Stimulated activated CD4-positive, alpha-beta T cell treated with anti-CD3 and anti-CD28 coated beads, Interleukin-4, amount 100 ng/mL, for 1 hour (primary cell): ENCODE measurements around the gene SPHKAP.
"Not testable (repeated sequence)": the region's sequence is repeated elsewhere in the genome, so short reads cannot be mapped to it uniquely, and the experiment has no call there.

Experiments
- DNase-seq: peaks from one replicate; pipeline ENCODE4 v3.0.0-alpha.2; 2020

Gene SPHKAP, protein sequence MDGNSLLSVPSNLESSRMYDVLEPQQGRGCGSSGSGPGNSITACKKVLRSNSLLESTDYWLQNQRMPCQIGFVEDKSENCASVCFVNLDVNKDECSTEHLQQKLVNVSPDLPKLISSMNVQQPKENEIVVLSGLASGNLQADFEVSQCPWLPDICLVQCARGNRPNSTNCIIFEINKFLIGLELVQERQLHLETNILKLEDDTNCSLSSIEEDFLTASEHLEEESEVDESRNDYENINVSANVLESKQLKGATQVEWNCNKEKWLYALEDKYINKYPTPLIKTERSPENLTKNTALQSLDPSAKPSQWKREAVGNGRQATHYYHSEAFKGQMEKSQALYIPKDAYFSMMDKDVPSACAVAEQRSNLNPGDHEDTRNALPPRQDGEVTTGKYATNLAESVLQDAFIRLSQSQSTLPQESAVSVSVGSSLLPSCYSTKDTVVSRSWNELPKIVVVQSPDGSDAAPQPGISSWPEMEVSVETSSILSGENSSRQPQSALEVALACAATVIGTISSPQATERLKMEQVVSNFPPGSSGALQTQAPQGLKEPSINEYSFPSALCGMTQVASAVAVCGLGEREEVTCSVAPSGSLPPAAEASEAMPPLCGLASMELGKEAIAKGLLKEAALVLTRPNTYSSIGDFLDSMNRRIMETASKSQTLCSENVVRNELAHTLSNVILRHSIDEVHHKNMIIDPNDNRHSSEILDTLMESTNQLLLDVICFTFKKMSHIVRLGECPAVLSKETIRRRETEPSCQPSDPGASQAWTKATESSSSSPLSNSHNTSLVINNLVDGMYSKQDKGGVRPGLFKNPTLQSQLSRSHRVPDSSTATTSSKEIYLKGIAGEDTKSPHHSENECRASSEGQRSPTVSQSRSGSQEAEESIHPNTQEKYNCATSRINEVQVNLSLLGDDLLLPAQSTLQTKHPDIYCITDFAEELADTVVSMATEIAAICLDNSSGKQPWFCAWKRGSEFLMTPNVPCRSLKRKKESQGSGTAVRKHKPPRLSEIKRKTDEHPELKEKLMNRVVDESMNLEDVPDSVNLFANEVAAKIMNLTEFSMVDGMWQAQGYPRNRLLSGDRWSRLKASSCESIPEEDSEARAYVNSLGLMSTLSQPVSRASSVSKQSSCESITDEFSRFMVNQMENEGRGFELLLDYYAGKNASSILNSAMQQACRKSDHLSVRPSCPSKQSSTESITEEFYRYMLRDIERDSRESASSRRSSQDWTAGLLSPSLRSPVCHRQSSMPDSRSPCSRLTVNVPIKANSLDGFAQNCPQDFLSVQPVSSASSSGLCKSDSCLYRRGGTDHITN (N-terminal part only)

DNA sequence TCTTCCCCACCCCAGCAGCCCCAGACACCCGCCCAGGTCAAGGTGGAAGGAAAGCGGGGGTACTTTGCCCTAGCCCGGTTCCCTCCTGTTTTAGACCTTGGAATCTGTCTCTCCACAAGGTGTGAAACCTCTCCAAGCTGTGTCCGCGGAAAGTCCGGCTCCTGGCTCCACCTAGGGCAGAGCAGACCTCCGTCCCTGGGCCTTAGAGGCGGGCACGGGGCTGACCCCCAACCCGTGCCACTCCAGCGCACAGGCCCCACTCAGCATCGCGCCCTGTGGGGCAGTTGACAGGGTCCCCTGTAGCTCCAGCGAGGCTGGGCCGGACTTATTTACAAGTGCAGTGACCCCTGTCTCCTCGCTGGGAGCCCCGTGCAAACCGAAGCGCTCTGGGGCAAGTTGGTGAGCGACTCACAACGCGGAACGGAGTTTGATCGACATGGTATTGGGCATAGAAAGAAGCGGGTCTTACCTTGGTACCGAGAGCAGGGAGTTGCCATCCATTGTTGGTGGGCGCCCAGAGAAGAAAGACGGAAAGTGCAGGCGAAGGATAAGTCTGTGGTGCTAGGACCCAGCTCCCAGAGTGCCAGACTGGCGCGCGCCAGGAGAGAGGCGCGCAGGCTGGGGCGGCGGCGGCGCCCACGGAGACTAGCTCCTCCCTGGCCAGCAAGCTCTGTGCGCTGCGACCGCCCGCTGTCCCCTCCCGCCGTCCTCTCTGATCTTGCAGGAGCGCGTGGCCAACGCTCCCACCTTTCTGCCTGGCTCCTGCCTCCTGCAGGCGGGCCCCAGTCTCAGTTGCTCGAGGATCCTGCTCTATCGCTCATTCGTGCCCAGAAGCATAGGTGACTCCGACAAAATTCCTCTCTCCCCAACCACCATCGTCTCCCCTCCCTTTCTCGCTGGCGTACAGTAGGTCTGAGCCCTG lies at the start of gene SPHKAP:
TSS of gene SPHKAP (minus strand) at position 590 of the 922 bp plus-strand sequence. CDS start at position 501, 89 bp downstream.
- DNase-seq = no peak

DNA sequence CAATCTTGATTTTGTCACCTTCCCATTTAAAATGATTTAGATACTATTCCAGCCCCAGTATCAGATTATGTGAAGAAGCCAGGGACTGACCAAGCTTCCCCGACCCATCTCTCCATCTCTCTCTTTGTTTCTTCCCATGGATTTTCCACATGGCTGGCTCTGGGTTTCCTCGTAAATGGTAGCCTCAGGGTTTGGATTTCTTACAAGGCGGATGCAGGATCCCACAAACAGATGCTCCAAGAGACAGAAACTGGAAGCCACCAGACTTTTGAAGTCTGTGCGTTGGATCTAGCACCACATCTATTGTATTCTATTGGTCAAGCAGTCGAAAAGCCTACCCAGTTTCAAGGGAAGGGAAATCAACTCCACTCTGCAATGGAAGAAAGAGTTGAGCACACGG lies 46.0 kb upstream of the SPHKAP start:
- DNase-seq = no peak

GRCh38 chr2:228224410-228224809 lies 42.9 kb upstream of the SPHKAP start:
- DNase-seq = no peak

DNA sequence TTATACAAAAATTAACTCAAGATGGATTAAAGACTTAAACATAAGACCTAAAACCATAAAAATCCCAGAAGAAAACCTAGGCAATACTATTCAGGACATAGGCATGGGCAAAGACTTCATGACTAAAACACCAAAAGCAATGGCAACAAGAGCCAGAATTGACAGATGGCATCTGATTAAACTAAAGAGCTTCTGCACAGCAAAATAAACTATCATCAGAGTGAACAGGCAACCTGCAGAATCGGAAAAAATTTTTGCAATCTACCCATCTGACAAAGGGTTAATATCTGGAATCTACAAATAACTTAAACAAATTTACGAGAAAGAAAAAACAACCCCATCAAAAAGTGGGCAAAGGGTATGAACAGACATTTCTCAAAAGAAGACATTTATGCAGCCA lies 37.1 kb upstream of the SPHKAP start:
- DNase-seq = not testable (repeated sequence)

DNA sequence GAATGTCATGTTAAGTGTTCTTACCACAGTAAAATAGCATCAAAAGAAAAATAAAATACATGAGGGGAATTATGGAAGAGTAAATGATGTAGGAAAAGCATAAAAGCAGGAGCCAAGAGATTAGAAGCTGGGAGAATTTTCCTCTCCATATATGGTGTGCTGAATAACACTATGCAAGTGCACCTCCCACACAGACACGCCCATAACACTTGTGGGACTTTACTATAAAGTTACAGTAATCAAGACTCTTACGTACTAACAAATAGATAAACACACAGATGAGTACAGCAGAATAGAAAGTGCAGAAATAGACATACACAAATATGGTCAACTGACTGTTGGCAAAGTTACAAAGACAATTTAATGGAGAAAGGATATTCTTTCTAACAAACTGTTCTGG lies 16.0 kb upstream of the SPHKAP start:
- no peak for DNase-seq

GRCh38 chr2:228180181-228181097 lies 1.0 kb downstream of the SPHKAP start:
- DNase-seq = no peak

DNA sequence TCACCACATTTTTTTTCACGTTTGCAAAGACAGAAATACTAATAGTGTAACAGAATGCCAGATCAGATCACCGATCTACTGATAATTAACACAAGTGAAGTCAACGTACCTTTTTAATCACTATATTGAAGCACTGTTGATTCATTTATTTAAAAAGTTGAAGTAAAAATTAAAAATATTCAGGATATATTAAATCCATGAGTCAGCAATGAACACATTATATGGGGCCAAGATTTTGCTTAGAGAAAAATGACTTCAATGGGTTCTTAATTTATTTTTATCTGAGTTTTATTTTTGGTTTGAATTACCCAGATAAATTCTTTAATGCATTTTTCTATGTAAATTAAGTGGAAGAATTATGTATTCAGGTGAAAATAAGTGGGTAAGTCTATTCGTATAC lies 14.2 kb downstream of the SPHKAP start:
- DNase-seq = no peak

DNA sequence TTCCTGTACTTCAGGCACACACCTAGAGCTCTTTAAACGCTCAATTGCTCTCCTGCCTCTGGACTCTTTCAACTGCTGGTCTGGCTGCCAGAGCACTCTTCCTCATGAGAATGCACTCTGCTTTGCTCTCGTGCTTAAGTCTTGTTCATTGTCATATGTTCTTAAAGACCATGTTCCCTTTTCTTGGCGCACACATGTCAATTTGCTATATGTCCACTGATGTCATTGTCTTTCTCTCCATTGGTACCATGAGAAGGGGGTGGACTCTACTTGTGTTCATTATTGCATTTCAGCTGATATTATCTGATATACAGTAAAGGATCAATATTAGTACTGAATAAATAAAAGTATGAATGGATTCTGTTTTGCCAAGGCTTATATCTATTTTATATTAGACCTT lies 16.8 kb downstream of the SPHKAP start:
- no peak for DNase-seq

DNA sequence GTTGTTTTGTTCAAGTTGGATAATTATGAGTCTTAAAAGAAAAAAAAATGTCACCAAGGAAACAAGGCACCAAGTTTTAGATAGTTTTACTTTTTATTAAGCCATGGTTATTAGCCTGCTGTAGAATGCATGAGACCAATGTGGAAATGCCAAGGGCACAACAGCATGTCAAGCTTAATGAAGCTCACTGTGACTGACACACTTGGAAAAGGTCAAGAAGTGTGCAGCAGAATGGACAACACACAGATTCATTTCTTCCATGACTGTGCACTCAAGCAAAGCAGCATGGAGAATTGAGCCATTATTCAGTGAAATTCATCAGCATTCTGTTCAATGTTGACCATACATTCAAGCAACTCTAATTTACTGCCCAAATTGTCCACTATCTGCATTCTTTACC lies 23.6 kb downstream of the SPHKAP start:
- no peak for DNase-seq

DNA sequence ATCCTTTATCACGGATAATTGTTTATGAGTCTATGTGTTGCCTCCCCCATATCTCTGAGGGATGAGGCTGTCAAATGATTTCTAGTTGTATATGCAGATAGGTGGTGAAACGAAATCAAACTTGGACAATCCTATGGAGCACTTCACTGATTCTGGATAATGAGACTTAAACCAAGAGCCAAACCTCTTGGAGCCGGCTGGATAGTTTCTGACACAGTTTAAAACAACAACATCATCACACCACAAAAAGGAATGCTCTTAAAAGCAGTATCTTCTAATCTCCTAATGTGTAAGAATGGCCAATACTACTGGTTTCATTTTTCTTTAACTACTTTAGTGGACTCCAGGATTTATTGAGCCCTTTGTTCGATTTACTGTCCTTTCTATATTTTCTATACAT lies 36.5 kb downstream of the SPHKAP start:
- no peak for DNase-seq

DNA sequence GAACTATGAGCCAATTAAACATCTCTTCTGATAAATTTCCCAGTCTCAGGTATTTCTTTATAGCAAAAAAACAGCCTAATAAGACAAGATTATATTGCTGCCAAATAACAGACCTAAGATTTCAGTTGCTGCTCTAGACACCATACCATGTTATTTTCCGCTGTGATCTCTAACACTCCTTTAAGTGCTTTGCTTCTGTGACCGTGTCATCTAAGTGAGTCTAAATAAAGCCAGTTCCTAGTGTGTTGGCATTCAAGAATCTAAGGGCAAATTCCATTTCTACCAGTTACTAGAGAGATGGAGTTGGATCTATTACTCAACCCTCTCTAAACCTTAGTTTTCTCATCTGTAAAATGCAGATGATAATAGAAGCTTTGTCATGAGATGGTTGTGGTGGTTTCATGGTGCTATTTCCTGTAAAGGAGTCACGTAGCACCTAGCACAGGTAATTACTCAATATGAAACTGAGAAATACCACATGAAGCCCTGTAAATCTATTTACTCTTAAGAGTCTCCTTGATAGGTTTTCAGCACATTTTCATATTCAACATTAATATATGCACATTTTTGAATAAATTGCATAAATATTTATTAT lies 40.5 kb downstream of the SPHKAP start:
- DNase-seq = no peak

DNA sequence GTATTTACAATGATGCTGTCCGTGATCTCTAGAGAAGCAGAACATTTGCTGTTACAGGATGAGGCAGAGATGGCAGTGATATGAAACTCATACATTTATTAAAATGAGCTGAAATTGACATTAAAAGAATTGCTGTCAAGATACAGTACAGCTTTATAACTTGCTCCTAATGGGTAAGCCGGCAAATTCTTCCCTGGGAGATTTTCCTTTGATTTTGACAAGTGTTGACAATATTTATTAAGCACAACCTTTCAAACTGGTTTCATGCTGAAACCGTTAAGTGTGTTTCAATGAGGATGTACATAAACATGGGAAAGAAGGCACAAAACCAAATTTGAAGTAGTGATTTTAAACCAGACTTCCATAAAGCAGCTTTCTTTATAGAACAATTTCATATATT lies 45.5 kb downstream of the SPHKAP start:
- DNase-seq = no peak

GRCh38 chr2:228135300-228135699 lies 46.2 kb downstream of the SPHKAP start:
- DNase-seq = no peak

DNA sequence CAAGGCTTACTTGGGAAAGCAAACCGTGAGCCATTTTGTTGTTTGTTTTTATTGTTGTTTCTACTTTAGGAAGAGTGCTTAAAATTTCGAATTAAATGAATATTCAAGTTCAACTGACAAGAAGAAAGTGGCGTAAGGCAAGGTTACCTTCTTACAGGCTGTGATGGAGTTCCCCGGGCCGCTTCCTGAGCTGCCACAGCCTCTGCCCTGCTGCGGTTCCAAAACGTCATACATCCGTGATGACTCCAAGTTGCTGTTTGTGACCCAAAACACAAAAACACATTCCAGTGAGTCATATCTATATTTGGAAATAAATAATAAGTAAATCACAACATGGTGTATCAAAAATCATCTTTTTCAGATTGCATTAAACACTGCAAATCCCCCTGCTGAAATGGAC lies 49.7 kb downstream of the SPHKAP start:
- DNase-seq = no peak

- no peak for DNase-seq
These were observed 55.1 kb downstream of the SPHKAP start for GRCh38 chr2:228126401-228126800.

- no peak for DNase-seq
These were observed 62.5 kb downstream of the SPHKAP start for GRCh38 chr2:228118940-228119339.

GRCh38 chr2:228107846-228108245 lies 73.6 kb downstream of the SPHKAP start:
- no peak for DNase-seq

GRCh38 chr2:228105526-228106250 lies 75.8 kb downstream of the SPHKAP start:
- no peak for DNase-seq

DNA sequence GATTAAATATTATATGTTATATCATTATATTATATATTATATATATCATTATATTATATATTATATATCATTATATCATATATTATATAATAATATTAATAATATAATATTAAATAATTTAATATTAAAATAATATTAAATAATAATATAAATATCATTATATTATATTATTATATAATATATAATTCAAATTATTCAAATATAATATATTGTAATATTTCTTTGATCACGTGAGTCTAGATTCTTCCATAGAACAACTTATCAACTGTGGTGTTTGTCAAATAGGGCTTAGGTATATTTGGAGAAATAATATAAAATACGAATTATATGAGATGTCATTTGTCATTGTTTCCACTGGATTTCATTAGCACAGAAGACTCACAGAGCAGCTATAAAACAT lies 77.3 kb downstream of the SPHKAP start:
- no peak for DNase-seq

DNA sequence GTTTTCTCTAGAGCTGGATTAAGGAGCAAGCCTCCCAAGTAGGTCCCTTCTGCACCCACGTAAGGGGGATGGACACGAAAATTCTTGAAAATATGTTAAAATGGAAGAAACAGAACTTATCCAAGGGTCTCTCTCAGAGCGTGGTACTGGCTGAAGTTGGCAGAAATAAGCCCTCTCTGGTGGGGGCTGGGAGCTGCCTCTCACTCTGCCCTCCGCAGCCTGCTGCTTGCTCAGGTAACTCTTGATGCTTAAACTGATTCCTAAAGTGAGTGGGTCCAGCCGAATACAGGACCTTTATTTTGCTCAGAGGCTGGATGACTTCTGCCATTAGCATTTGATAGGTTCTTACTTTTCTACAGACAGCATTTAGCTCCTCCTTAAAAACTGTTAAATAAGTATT lies 78.1 kb downstream of the SPHKAP start:
- no peak for DNase-seq
